Mesenchymal stem cell (in vitro differentiated cells and primary cell): ENCODE data around the gene HPD.

Experiments
- DNase-seq: peaks from one replicate; pipeline ENCODE4 v3.0.0-alpha.2; 2013
- H2AFZ ChIP-seq: one replicate; pipeline ENCODE4 v1.6.1; 2013; ENCODE audit warnings: low read depth, mild to moderate bottlenecking, control low read depth, inconsistent platforms, low read length, moderate library complexity
- H2AK5ac ChIP-seq: 2 replicates; pipeline ENCODE4 v1.6.1; 2013; ENCODE audit warnings: low read length, moderate library complexity, mild to moderate bottlenecking, inconsistent platforms; ENCODE audit not compliant: severe bottlenecking
- H2BK120ac ChIP-seq: one replicate; pipeline ENCODE4 v1.6.1; 2013; ENCODE audit warnings: low read depth, mild to moderate bottlenecking, inconsistent platforms, low read length, moderate library complexity
- H2BK12ac ChIP-seq, 2 experiments: one replicate each; pipeline ENCODE4 v1.6.1; 2013; ENCODE audit warnings: inconsistent platforms in 2 of 2, low read length in 2 of 2, mild to moderate bottlenecking in 2 of 2, moderate library complexity in 2 of 2, control low read depth in 1 of 2
- H2BK15ac ChIP-seq: one replicate; pipeline ENCODE4 v1.6.1; 2013; ENCODE audit warnings: mild to moderate bottlenecking, low read depth, inconsistent platforms; ENCODE audit not compliant: poor library complexity, severe bottlenecking
- H2BK5ac ChIP-seq: 2 replicates; pipeline ENCODE4 v1.6.1; 2013; ENCODE audit warnings: low read depth, mild to moderate bottlenecking, low read length, control low read depth, inconsistent platforms; ENCODE audit not compliant: poor library complexity, severe bottlenecking
- H3K14ac ChIP-seq, 2 experiments: one replicate each; pipeline ENCODE4 v1.6.1; 2013; ENCODE audit warnings: inconsistent platforms in 2 of 2, low read length in 2 of 2, control low read depth in 1 of 2, mild to moderate bottlenecking in 1 of 2, moderate library complexity in 1 of 2
- H3K18ac ChIP-seq, 2 experiments: one replicate each; pipeline ENCODE4 v1.6.1; 2013; ENCODE audit warnings: inconsistent platforms in 2 of 2, low read length in 2 of 2, control low read depth in 1 of 2, low read depth in 1 of 2, mild to moderate bottlenecking in 1 of 2
- H3K23ac ChIP-seq, 2 experiments: one replicate each; pipeline ENCODE4 v1.6.1; 2013; ENCODE audit warnings: inconsistent platforms in 2 of 2, low read length in 2 of 2, mild to moderate bottlenecking in 2 of 2, moderate library complexity in 2 of 2, control low read depth in 1 of 2
- H3K27ac ChIP-seq: 2 replicates; pipeline ENCODE4 v1.5.1; 2013; ENCODE audit warnings: mild to moderate bottlenecking, moderate library complexity, low read length, control low read depth, inconsistent platforms; ENCODE audit not compliant: poor library complexity, severe bottlenecking
- H3K27me3 ChIP-seq, 2 experiments: 2 replicates each; pipeline versions ENCODE4 v1.6.1 to v1.7.0; 2013; ENCODE audit warnings: low read length in 2 of 2, mild to moderate bottlenecking in 2 of 2, moderate library complexity in 2 of 2, control low read depth in 1 of 2, inconsistent platforms in 1 of 2; ENCODE audit not compliant: control insufficient read depth in 1 of 2, insufficient read depth in 1 of 2
- H3K36me3 ChIP-seq, 2 experiments: 2 replicates each; pipeline versions ENCODE4 v1.6.1 to v1.7.0; 2013; ENCODE audit warnings: low read length in 2 of 2, control low read depth in 1 of 2, inconsistent platforms in 1 of 2, low read depth in 1 of 2, mild to moderate bottlenecking in 1 of 2; ENCODE audit not compliant: insufficient read depth in 2 of 2, control insufficient read depth in 1 of 2
- H3K4ac ChIP-seq, 2 experiments: one replicate each; pipeline ENCODE4 v1.6.1; 2013; ENCODE audit warnings: inconsistent platforms in 2 of 2, low read length in 2 of 2, mild to moderate bottlenecking in 2 of 2, moderate library complexity in 2 of 2, control low read depth in 1 of 2, low read depth in 1 of 2
- H3K4me1 ChIP-seq: 2 replicates; pipeline ENCODE4 v1.6.1; 2013; ENCODE audit warnings: low read depth, low read length, control low read depth; ENCODE audit not compliant: control insufficient read depth, insufficient read depth
- H3K4me2 ChIP-seq: 2 replicates; pipeline ENCODE4 v1.6.1; 2013; ENCODE audit warnings: low read length, mild to moderate bottlenecking, inconsistent platforms; ENCODE audit not compliant: poor library complexity, severe bottlenecking
- H3K4me3 ChIP-seq, 2 experiments: 2 replicates each; pipeline versions ENCODE4 v1.5.1 to v1.7.0; 2013; ENCODE audit warnings: low read length in 2 of 2, mild to moderate bottlenecking in 2 of 2, control low read depth in 1 of 2, low read depth in 1 of 2; ENCODE audit not compliant: insufficient read depth in 1 of 2
- H3K79me1 ChIP-seq: replicated peaks from 2 replicates; pipeline ENCODE4 v1.6.1; 2013; ENCODE audit warnings: mild to moderate bottlenecking, control low read depth, low read length, inconsistent platforms; ENCODE audit not compliant: poor library complexity, severe bottlenecking
- H3K9ac ChIP-seq: 2 replicates; pipeline ENCODE4 v1.7.0; 2013; ENCODE audit warnings: mild to moderate bottlenecking, low read length, moderate library complexity
- H3K9me3 ChIP-seq: 2 replicates; pipeline ENCODE4 v1.7.0; 2013; ENCODE audit warnings: mild to moderate bottlenecking, low read length; ENCODE audit not compliant: control insufficient read depth
- H4K8ac ChIP-seq: one replicate; pipeline ENCODE4 v1.6.1; 2013; ENCODE audit warnings: inconsistent platforms, mild to moderate bottlenecking, low read length, moderate library complexity
- H4K91ac ChIP-seq: one replicate; pipeline ENCODE4 v1.6.1; 2013; ENCODE audit warnings: mild to moderate bottlenecking, low read length, inconsistent platforms
- WGBS: methylation state at CpG from one replicate; pipeline ENCODE4 v1.1.7; 2013; ENCODE audit warnings: mixed read lengths; 5-methylcytosine and 5-hydroxymethylcytosine counted together

HPD gene

DNA sequence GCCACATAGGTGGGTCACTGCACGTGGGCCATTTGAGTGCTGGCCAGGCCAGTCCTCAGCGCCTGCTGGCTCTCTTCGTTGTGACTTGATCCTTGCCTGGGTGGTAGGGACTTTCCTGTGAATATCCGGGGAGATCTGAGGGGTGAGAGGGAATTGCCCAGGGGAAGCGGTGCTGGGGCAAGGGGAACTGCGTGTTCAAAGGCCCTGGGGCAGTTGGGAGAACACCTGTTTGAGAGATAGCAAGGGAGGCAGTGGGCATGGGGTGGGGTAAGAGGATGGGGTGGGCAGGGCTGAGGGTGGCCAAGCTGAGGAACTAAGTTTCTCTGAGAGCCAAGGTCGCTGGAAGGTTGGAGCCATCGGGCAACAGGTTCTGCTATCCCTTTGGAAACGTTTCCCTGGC lies 29.8 kb downstream of the HPD start:
- Histone ChIP-seq H3K36me3 (peaks cover 71 to 78% of the 10 kb centered on the region in 2 experiments), H3K27ac (no peak overlapping the region), H4K8ac (no peak overlapping the region), H3K79me1 (peaks cover 46% of the 10 kb centered on the region), H3K9ac (no peak overlapping the region), H3K4ac (no peak overlapping the region), H4K91ac (no peak overlapping the region), H2BK15ac (no peak overlapping the region), H3K14ac (no peak overlapping the region), H2AFZ (no peak overlapping the region), H3K23ac (no peak overlapping the region), H3K9me3 (no peaks in the 10 kb centered on the region), H3K4me1 (no peaks in the 10 kb centered on the region), H3K4me2 (no peak overlapping the region), H2BK120ac (no peak overlapping the region), H2BK5ac (no peak overlapping the region), H3K18ac (no peak overlapping the region), H3K27me3 (no peaks in the 10 kb centered on the region), H2AK5ac (no peak overlapping the region), H3K4me3 (no peak overlapping the region), H2BK12ac (no peak overlapping the region)
- WGBS = 96% methylated on average over 9 of the region's 9 CpGs
- DNase-seq = no peak

- Histone ChIP-seq H2BK12ac (no peak overlapping the region), H3K79me1 (peaks cover 50% of the 10 kb centered on the region), H3K9me3 (no peaks in the 10 kb centered on the region), H2AK5ac (no peak overlapping the region), H2BK5ac (no peak overlapping the region), H2AFZ (no peak overlapping the region), H3K23ac (no peak overlapping the region), H3K4ac (no peak overlapping the region), H4K8ac (no peak overlapping the region), H3K18ac (no peak overlapping the region), H4K91ac (no peak overlapping the region), H3K27ac (no peak overlapping the region), H2BK15ac (no peak overlapping the region), H3K36me3 (peaks cover 76 to 83% of the 10 kb centered on the region in 2 experiments), H3K4me2 (no peak overlapping the region), H3K4me3 (no peak overlapping the region), H3K27me3 (no peaks in the 10 kb centered on the region), H2BK120ac (no peak overlapping the region), H3K9ac (no peak overlapping the region), H3K14ac (no peak overlapping the region), H3K4me1 (no peaks in the 10 kb centered on the region)
- 97% methylated on average over 8 of the region's 8 CpGs for WGBS
- DNase-seq = no peak
These were observed 30.4 kb downstream of the HPD start for GRCh38 chr12:121828306-121828705.

DNA sequence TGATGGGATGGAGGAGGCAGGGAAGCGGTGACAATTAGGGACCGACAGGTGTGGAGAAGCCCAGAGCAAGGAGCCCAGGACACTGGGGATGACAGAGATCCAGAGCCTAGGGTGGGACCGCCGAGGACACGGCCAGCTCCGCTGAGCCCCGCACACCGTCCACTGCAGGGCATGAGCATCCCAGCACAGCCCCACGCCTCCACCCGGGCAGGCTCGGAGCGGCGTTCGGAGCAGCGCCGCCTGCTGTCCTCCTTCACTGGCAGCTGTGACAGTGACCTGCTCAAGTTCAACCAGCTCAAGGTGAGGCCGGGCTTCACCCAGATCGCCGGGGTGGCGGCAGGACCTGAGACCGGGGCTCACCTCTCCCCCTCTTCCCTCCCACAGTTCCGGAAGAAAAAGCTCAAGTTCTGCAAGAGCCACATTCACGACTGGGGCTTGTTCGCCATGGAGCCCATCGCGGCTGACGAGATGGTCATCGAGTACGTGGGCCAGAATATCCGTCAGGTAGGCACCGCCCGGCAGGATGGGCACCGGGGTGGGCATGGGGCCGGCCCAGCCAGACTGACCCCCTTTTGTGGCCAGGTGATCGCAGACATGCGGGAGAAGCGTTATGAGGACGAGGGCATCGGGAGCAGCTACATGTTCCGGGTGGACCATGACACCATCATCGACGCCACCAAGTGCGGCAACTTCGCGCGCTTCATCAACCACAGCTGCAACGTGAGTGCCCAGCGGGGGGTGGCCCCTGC lies 31.1 kb downstream of the HPD start:
- Histone ChIP-seq H3K23ac (no peak overlapping the region), H3K36me3 (peaks cover 84 to 85% of the 10 kb centered on the region in 2 experiments), H2BK12ac (no peak overlapping the region), H2AK5ac (no peak overlapping the region), H3K4me1 (no peaks in the 10 kb centered on the region), H3K14ac (no peak overlapping the region), H3K4me2 (no peak overlapping the region), H3K27me3 (no peaks in the 10 kb centered on the region), H2BK15ac (no peak overlapping the region), H4K8ac (no peak overlapping the region), H2AFZ (no peak overlapping the region), H3K4me3 (no peak overlapping the region), H3K4ac (no peak overlapping the region), H3K9me3 (no peaks in the 10 kb centered on the region), H3K18ac (no peak overlapping the region), H2BK120ac (no peak overlapping the region), H3K27ac (no peak overlapping the region), H3K9ac (no peak overlapping the region), H4K91ac (no peak overlapping the region), H2BK5ac (no peak overlapping the region), H3K79me1 (peaks cover 53% of the 10 kb centered on the region)
- WGBS = 97% methylated on average over 48 of the region's 48 CpGs
- DNase-seq = no peak

DNA sequence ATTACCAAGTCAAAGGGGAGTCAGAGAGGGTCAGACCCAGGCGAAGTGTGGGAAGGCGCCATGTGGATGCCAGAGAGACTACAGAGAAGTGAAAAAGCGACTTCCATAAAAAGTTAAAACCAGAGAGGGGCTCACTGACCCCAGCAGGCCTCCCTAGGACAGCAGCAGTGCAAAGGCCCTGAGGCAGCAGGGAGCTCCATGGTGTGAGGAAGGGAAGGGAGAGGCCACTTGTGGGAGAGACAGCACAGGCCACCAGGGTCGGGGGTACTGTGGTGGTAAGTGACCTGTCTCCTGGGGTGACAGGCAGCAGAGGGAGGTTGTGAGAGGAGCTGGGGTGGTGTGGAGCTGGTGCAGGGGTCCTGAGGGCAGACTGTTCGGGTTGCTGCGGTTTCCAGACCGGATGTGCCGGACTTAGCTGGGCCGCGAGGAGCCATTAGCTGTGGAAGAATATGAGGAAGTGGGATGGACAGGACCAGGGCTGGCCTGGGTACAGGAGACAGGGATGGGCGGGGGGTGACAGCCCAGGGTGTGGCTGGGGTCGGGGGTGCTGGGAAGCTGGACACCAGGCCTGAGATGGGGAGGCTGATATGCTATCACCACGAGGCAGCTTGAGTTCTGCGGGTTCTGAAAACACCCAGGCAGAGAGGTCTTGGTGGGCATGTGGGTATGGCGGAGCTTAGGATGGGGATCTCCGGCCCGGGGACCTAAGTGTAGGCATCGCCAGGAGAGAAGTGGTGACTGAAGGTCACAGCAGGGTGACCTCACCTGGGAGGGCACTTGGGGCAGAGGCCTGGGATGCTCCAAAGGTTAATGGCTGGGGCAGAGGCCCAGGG lies 32.1 kb downstream of the HPD start:
- H2BK5ac ChIP-seq = no peak overlapping the region
- H3K23ac ChIP-seq = no peak overlapping the region
- WGBS = 91% methylated on average over 18 of the region's 18 CpGs
- H3K36me3 ChIP-seq = peaks cover 84 to 87% of the 10 kb centered on the region in 2 experiments
- H3K4me1 ChIP-seq = no peaks in the 10 kb centered on the region
- no peak overlapping the region for H4K91ac ChIP-seq
- no peaks in the 10 kb centered on the region for H3K27me3 ChIP-seq
- no peak overlapping the region for H3K4me2 ChIP-seq
- no peak overlapping the region for H2AK5ac ChIP-seq
- peaks cover 58% of the 10 kb centered on the region for H3K79me1 ChIP-seq
- no peak overlapping the region for H3K27ac ChIP-seq
- no peak overlapping the region for H3K18ac ChIP-seq
- H2AFZ ChIP-seq = no peak overlapping the region
- no peak overlapping the region for H2BK12ac ChIP-seq
- no peak overlapping the region for H3K4me3 ChIP-seq
- DNase-seq = no peak
- H3K4ac ChIP-seq = no peak overlapping the region
- H3K14ac ChIP-seq = no peak overlapping the region
- no peak overlapping the region for H2BK120ac ChIP-seq
- H3K9ac ChIP-seq = no peak overlapping the region
- H3K9me3 ChIP-seq = no peaks in the 10 kb centered on the region
- no peak overlapping the region for H2BK15ac ChIP-seq
- no peak overlapping the region for H4K8ac ChIP-seq
